HG03280 (cell line): ENCODE data around the gene BTBD16.

Experiments used
- ATAC-seq: cut with Tn5 transposase; IDR thresholded peaks from one replicate; pipeline ENCODE4 v1.9.1; 2021; ENCODE audit warnings: mild to moderate bottlenecking, moderate library complexity; ENCODE audit not compliant: unreplicated experiment

The BTBD16 gene

GRCh38 chr10:122267849-122268737, 3.0 kb upstream of the BTBD16 start:
- peak; percentile 74 for ATAC-seq

- ATAC-seq: no peak
Observed at GRCh38 chr10:122269059-122269687, 1.9 kb upstream of the BTBD16 start.

- no peak for ATAC-seq
Observed at GRCh38 chr10:122273966-122274545, 3.0 kb downstream of the BTBD16 start.

GRCh38 chr10:122276611-122277208, 5.6 kb downstream of the BTBD16 start:
- no peak for ATAC-seq

- ATAC-seq: no peak
Observed at GRCh38 chr10:122277526-122278136, 6.5 kb downstream of the BTBD16 start.

GRCh38 chr10:122279725-122280141, 8.6 kb downstream of the BTBD16 start:
- no peak for ATAC-seq

- ATAC-seq: no peak
Observed at GRCh38 chr10:122280156-122280555, 9.1 kb downstream of the BTBD16 start.

- no peak for ATAC-seq
Observed at GRCh38 chr10:122281018-122281626, 10.0 kb downstream of the BTBD16 start.

GRCh38 chr10:122281751-122282150, 10.7 kb downstream of the BTBD16 start:
- no peak for ATAC-seq

- no peak for ATAC-seq
Observed at GRCh38 chr10:122282253-122282671, 11.2 kb downstream of the BTBD16 start.

- ATAC-seq: no peak
Observed at GRCh38 chr10:122282909-122283308, 11.8 kb downstream of the BTBD16 start.

- no peak for ATAC-seq
Observed at GRCh38 chr10:122285506-122286444, 14.7 kb downstream of the BTBD16 start.

- ATAC-seq: no peak
Observed at GRCh38 chr10:122286867-122287266, 15.8 kb downstream of the BTBD16 start.

- no peak for ATAC-seq
Observed at GRCh38 chr10:122287570-122287969, 16.5 kb downstream of the BTBD16 start.

GRCh38 chr10:122288262-122288661, 17.2 kb downstream of the BTBD16 start:
- ATAC-seq: no peak

GRCh38 chr10:122288917-122289316, 17.8 kb downstream of the BTBD16 start:
- no peak for ATAC-seq

GRCh38 chr10:122290334-122290733, 19.2 kb downstream of the BTBD16 start:
- ATAC-seq: no peak

GRCh38 chr10:122290833-122291532, 19.9 kb downstream of the BTBD16 start:
- no peak for ATAC-seq

- ATAC-seq: no peak
Observed at GRCh38 chr10:122291739-122292138, 20.6 kb downstream of the BTBD16 start.
